Psoas muscle (tissue), 8 donors: ENCODE data around the gene ZFAND4. TPM values are rescaled to one million over a fixed set of nuclear protein-coding genes. Genes with fewer than 3 reads are reported as not detected.

Experiments
- ATAC-seq, 4 donors: fragments of 200-7000 bp; cut with Tn5 transposase; one replicate each; pipeline ENCODE4 v1.9.1; 2020; ENCODE audit warnings: moderate library complexity in 3 of 4, mild to moderate bottlenecking in 2 of 4
- DNase-seq, 2 donors: peaks; one replicate each; pipeline ENCODE4 v3.0.0-alpha.2; 2020
- H3K27ac ChIP-seq: fragments of 200-600 bp; one replicate; pipeline ENCODE4 v1.8.0; 2022
- H3K27me3 ChIP-seq, 3 donors: fragments of 200-600 bp in 1 of 3; one replicate each; pipeline versions ENCODE4 v1.6.1 to v1.8.0; 2013 to 2022; ENCODE audit warnings: low read length in 2 of 3, mild to moderate bottlenecking in 2 of 3, moderate library complexity in 1 of 3; ENCODE audit not compliant: insufficient read depth in 3 of 3
- H3K36me3 ChIP-seq, 2 donors: fragments of 200-600 bp in 1 of 2; one replicate each; pipeline versions ENCODE4 v1.6.1 to v1.8.0; 2013 to 2022; ENCODE audit warnings: low read depth in 1 of 2, mild to moderate bottlenecking in 1 of 2, moderate library complexity in 1 of 2; ENCODE audit not compliant: insufficient read depth in 1 of 2
- H3K4me1 ChIP-seq: fragments of 200-600 bp; one replicate; pipeline ENCODE4 v1.8.0; 2022
- H3K4me3 ChIP-seq: fragments of 200-600 bp; one replicate; pipeline ENCODE4 v1.8.0; 2022; ENCODE audit warnings: mild to moderate bottlenecking
- H3K9me3 ChIP-seq: fragments of 200-600 bp; one replicate; pipeline ENCODE4 v1.8.0; 2022
- CTCF ChIP-seq: fragments of 200-600 bp; IDR thresholded peaks from one replicate; pipeline ENCODE4 v1.8.0; 2022; ENCODE audit warnings: antibody characterized with exemption
- WGBS, 3 donors: extraction: QIAGEN DNeasy Blood & Tissue Kit; methylation state at CpG; one replicate each; pipeline versions ENCODE4 v1.1.6 to v1.1.7; 2013; 5-methylcytosine and 5-hydroxymethylcytosine counted together
- intact Hi-C, 2 donors: fragments of 100-400 bp; cut with DNase I; formaldehyde crosslinking; loops; one replicate each; pipeline versions ENCODE4 v1.11.0 to v1.14.2; 2022
- polyA plus RNA-seq, 3 donors: library from polyadenylated mRNA; stranded (reverse); fragments of 200-250 nt; gene quantifications; one replicate each; pipeline ENCODE4 v1.2.3, GENCODE V29; 2013
- total RNA-seq, 4 donors: library from RNA; stranded (reverse); fragmentation: NEBNext Ultra II Directional in 2 of 4; extraction: Animal tissue kit (Norgen Biotek cat#: 25700) in 2 of 4; gene quantifications; one replicate each; pipeline versions ENCODE4 v1.2.1 to v1.2.4, GENCODE V29; 2021 to 2023
- donor health status: healthy with polysubstance abuse.
- donor health status: DM: no; HTN: no; CAD: no; lungs with moderate emphysema.
- donor health status: Bipolar disorder and iron deficiency.
- donor health status: healthy.
- donor health status: DM: yes; HTN: yes; CAD: no.
- donor health status: DM: no; HTN: no; CAD: no.
- donor health status: DM: no; HTN: no; CAD: no.
- donor health status: DM: yes; HTN: yes; CAD: no.

ZFAND4 gene
- total and polyA plus RNA-seq, 7 donors = 2.4 to 7.2 (median 6.0) TPM

DNA sequence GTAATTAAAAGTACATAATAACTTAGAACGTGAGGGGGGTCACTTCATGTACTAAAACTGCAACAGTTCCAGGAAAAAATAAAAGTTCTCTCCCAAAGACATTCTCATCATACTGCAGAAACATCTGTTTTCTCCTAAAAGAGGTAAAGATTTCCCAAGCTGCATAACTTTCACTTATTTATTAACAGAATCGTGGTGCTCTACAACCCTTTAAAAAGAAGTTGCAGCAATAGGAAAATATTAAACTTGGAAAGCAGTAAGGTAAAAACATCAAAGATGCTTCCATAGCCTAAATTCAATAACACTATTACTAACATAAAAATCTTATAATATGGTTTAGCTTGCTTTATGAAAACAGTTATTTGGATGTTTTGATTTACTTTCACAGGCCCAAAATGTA is 23.3 kb downstream of the ZFAND4 start:
- H3K4me3 ChIP-seq = no peak overlapping the region
- peaks cover 0 to 16% of the 10 kb centered on the region in 2 donors for H3K36me3 ChIP-seq
- no peak for DNase-seq
- WGBS, 3 donors = 88 to 90% (median 89%) methylated on average over 2 of the region's 2 CpGs
- H3K27ac ChIP-seq = no peak overlapping the region
- no peaks in the 10 kb centered on the region for H3K9me3 ChIP-seq
- ATAC-seq = no peak
- peaks cover 13% of the 10 kb centered on the region for H3K4me1 ChIP-seq
- no peak for TF ChIP-seq CTCF
- intact Hi-C loops = no loop called here
- H3K27me3 ChIP-seq = no peaks in the 10 kb centered on the region

- peaks cover 0 to 16% of the 10 kb centered on the region in 2 donors for H3K36me3 ChIP-seq
- ATAC-seq = no peak
- 88 to 93% (median 92%) methylated on average over 2 of the region's 2 CpGs for WGBS, 3 donors
Measured at GRCh38 chr10:45647118-45647517, 25.5 kb downstream of the ZFAND4 start.

GRCh38 chr10:45646384-45647050 is 26.1 kb downstream of the ZFAND4 start:
- no peak for TF ChIP-seq CTCF
- H3K36me3 ChIP-seq = peaks cover 0 to 20% of the 10 kb centered on the region in 2 donors
- intact Hi-C loops = no loop called here
- WGBS, 3 donors = 30 to 49% (median 36%) methylated on average over 4 of the region's 4 CpGs
- peak overlapping the region; percentile 71 for H3K27ac ChIP-seq
- no peak overlapping the region for H3K4me3 ChIP-seq
- ATAC-seq (peak; percentile 63 to 93 (median 80)), DNase-seq (no peak)
- H3K27me3 ChIP-seq = no peaks in the 10 kb centered on the region
- H3K9me3 ChIP-seq = no peaks in the 10 kb centered on the region
- H3K4me1 ChIP-seq = peaks cover 8% of the 10 kb centered on the region

More at GRCh38 chr10:45647118-45647517, 25.5 kb downstream of the ZFAND4 start:
- intact Hi-C loops = no loop called here
- DNase-seq = no peak
- TF ChIP-seq CTCF = no peak
- Histone ChIP-seq H3K4me1 (peaks cover 9% of the 10 kb centered on the region), H3K9me3 (no peaks in the 10 kb centered on the region), H3K27me3 (no peaks in the 10 kb centered on the region), H3K4me3 (no peak overlapping the region), H3K27ac (peak overlapping the region; percentile 71)

DNA sequence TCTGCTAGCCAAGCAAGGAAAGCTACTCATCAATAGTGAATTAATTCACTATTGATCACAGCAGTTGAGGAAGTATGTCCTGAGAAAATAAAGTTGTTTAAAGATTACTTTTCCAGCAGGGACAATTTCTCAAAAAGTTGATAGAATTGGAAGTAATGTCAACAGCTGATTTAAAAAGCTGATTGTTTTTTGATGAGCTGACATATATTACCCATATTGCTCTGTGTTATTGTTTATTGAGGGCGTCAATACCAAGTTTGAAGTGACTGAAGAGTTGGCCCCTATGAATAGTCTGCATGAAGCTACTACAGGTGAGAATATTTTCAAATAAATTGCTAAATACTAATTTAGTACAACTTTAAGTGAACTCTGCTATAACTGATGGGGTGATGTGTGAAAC is 28.0 kb downstream of the ZFAND4 start:
- Histone ChIP-seq H3K27ac (no peak overlapping the region), H3K27me3 (no peaks in the 10 kb centered on the region), H3K9me3 (no peaks in the 10 kb centered on the region), H3K4me3 (no peak overlapping the region), H3K4me1 (peaks cover 3% of the 10 kb centered on the region), H3K36me3 (peaks cover 0 to 21% of the 10 kb centered on the region in 2 donors)
- 95 to 100% (median 98%) methylated on average over 1 of the region's 1 CpG for WGBS, 3 donors
- intact Hi-C loops = no loop called here
- no peak for DNase-seq
- no peak for ATAC-seq
- TF ChIP-seq CTCF = no peak

- WGBS, 3 donors = 96 to 97% (median 97%) methylated on average over 4 of the region's 4 CpGs
- H3K9me3 ChIP-seq = no peaks in the 10 kb centered on the region
- H3K27me3 ChIP-seq = no peaks in the 10 kb centered on the region
- no peaks in the 10 kb centered on the region for H3K4me1 ChIP-seq
- ATAC-seq = no peak
- H3K36me3 ChIP-seq = peaks cover 0 to 18% of the 10 kb centered on the region in 2 donors
- no peak for TF ChIP-seq CTCF
- no peak overlapping the region for H3K27ac ChIP-seq
- intact Hi-C loops = no loop called here
- DNase-seq = no peak
- H3K4me3 ChIP-seq = no peak overlapping the region
Measured at GRCh38 chr10:45640941-45641340, 31.6 kb downstream of the ZFAND4 start.
